HG03521 (cell line): ENCODE measurements around the gene PPP1R36.

ENCODE experiments used
- ATAC-seq: cut with Tn5 transposase; IDR thresholded peaks from one replicate; pipeline ENCODE4 v1.9.1; 2021; ENCODE audit warnings: mild to moderate bottlenecking, moderate library complexity; ENCODE audit not compliant: unreplicated experiment

Gene PPP1R36, protein sequence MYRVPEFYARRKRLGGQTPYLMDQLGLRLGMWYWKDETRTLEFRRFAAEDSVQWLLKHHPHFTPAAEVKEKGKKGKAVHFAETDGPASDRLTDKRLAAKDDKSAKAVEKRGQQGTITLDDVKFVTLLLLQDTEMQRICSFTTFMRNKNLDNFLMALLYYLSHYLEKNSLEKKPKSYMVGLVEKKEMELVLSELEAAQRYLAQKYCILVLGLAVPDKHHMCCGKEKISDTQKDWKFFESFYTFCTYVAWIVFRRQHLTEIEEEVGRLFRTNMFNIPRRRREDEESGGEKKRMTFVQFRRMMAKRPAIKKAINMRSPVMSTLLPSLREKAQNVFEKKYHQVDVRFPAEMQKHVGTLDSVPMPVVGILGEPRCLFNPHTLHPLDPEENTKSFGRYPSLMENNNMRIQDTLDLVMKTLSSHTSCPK

DNA sequence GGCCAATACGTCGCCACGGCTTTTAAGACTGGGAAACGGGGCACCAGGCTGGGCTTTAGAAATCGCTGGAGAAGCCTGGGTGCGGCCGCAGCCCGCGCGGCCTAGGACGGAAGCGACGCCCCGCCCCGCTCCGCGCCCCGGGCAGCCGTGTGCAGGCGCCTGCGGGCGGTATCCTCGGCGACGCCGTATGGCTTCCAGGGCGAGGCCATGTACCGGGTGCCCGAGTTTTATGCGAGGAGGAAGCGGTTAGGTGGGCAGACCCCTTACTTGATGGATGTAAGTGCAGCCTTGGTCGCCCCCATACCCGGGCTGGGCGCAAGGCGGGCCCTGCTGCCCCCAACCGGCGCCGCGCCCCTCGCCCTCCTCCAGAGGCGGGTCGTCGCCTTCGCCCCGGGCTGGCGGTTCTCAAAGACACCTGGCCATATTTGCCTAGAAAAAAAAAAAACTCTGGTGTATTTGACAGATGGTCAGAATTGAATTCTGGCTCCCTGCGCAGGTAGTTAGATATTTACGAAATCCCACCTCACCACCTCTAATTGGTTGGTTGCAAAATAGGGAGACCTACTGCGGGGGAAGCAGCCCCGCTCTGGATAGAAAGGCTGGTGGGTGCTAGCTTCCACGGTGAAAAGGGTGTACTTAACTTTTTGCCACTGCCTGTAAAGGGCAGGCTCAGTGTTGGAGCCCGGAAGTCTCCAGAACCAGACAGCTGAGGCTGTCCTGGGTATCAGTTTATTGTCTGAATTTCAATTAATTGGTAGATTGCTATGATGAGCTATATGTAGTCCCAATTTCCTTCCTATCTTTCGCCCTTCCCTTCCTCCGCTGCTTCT, at the start of gene PPP1R36:
Gene PPP1R36, plus strand, starts transcription at position 171 of the 830 bp plus-strand sequence. Its CDS starts 37 bp downstream, at position 208.
- no peak for ATAC-seq

GRCh38 chr14:64500088-64500487, 49.7 kb upstream of the PPP1R36 start:
- no peak for ATAC-seq

GRCh38 chr14:64501411-64502171, 48.2 kb upstream of the PPP1R36 start:
- no peak for ATAC-seq

DNA sequence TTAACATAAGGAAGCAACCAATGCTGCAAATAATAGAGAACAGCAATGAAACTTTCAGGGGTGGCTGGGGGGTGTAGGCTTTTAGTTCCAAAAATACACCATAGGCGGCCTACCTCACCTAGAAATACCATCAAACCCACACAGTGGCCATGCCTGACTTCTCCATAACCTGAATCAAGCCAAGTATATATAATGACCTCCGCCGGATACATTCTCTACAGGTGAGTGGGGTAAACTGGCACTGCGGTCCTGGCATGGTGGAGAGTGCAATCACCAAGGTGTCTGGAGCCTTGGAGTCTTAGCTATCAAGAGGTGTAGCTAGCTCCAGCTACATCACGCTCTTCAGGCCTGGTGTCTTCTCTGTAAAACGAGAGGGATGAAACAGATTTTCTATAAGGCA, 47.3 kb upstream of the PPP1R36 start:
- ATAC-seq = no peak

DNA sequence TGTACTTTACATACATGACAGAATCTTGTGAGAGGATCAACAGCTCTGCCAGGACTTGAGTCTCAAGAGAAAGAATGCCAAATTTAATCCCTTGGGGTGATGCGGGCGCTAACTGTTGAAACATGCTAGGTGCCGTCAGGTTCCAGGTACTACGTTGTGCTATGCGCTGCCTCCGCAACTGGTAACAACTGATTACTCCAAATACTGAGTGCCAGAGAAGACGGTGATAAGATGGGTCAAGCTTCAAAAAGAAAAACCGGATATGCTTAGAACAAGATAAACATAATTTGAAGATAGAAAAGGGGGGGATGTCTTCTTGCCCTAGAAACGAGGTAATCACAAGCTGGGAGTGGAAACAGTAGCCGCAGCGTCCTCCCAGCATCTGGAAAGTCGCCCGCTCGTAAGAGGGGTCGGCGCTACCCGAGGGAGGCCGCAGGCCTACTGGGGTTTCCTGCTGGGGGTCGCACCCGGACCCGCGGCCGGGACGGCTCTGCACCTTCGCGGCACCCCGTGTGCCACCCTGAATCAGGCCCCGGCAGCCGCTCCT, 46.8 kb upstream of the PPP1R36 start:
- ATAC-seq = no peak

DNA sequence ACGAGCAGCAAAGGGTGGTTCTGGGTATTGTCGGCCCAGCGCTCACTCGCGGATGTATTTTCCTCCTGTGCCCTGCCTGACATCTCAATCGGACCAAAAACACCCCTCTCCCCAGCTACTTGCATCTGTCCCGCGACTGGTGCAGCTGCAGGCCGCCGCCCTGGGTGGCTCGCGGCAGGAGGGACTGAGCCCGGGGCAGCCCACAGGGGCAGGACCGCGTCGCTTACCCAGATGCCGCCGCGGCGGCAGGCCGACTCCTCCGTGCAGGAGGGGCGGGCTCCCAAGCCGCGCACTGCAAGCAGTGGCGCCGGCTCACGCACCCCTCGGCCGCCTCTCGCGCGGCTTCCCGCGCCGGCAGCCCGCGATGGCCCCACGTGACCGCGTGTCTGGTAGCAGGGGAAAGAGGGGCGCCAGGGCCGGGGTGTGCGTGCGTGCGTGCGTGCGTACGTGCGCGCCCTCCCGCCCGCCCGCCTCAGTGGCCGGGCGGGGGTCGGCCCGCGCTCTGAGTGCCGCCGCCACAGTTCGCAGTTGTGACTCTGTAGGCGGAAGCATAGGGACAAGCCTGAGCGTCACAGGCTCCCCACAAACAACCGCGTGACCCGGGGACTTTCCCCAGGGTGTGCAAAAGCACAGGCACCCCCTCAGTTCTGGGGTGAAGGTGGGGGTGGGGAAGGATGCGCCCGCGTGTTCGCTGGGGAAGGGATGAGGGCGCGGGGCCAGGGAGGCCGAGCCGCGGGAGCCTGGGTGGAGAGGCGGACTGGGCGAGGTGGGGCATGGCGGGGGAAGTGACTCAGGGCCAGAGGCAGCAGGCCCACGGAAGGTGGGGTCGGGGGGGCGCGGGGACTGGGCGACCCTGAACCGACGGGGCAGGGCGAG, 46.1 kb upstream of the PPP1R36 start, which contains the start of gene ZBTB25:
Gene ZBTB25, minus strand, starts transcription at position 405 of the 876 bp plus-strand sequence. CDS start 13,305 bp downstream, outside the sequence.
- ATAC-seq = peak; percentile 59

DNA sequence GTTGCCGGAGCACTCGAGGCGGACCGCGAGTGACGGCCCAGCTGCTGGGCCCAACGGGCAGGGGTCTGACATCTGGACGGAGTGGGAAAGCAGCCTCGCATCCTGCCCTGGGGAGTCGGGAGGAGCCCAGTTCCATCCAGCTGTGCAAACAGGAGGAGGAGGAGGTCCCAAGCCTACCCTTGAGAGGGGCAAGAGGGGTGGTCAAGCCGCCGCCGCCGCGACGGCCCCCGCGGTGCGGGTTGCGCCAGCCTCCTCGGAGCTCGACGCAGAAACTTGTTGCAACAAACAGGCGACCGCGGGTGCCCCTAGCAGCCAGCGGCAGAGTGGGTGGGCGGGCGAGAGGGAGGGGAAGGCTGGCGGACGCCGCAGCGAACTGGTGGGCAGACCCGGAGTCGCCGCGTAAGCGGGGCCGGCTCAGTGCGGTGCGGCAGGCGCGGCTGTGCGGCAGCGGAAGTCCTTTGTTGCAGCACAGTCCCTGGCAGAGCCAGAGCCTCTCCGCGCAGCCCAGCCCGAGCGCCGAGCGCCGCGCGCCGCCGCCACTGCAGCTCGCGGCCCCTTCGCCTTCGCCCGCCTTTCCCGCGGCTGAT, 45.4 kb upstream of the PPP1R36 start, which contains the start of gene ZBTB1:
Gene ZBTB1, plus strand, starts transcription at position 461 of the 587 bp plus-strand sequence. CDS start 16,735 bp downstream, outside the sequence.
- ATAC-seq = peak; percentile 19

DNA sequence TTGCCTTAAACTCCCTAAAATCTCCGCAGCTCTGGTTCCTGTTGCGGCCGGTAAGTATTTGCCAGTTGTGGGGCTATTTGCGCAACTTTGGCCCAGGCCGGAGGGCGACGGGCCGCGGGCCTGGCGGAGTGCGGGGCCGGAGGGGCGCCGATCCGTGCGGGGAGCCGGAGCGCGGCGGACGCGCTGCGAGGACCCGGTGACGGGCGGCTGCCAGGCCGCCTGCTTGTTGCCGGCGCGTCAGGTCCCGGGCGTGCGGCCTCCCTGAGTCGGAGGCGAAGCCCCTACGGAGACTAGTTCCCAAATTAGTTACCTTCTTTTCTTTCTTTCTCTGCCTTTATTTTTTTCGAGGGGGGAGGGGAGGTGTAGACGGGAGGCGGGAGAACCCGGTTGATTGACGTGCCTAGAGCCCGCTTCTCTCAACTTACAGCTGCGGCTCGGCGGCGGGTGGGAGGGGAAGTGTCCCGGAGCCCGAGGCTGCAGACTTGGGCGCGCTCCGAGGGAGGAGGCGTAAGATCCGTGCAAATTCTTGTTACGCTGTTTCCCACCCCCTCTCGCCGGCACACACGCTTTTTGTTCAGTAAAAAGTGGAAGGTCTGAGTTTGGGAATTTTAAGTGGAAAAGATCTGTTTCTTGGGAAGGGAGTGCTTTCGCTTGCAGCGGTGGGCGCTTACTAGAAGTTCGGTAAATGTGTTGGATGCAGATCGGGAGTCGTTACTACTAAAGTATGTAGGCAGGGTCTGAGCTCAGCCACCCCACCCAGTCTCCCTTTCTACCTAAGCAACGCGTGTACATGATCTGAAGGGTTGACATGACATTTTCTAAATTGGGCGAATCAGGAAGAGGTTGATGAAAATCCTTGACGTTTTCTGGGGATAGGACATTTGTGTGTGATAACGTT, 44.6 kb upstream of the PPP1R36 start:
- peak; percentile 18 for ATAC-seq

DNA sequence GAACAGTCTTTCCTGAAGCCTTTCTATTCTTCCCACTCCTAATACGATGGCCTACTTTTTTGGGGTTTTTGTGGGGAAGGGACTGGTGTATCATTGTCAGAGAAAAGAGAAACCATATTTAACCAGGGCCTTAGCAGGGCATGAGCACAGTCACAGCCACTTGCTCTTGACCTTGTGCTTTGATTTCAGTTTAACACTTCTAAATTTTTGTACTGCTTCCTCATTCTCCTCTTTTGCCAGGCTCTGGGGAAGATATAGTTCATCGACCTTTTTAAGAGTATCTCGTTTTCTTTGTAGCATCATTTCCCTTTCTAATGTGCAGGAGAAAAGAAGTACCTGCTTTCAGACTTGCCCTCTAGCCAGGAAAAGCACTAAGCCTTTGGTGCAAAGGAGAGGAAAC, 43.0 kb upstream of the PPP1R36 start:
- ATAC-seq = no peak

DNA sequence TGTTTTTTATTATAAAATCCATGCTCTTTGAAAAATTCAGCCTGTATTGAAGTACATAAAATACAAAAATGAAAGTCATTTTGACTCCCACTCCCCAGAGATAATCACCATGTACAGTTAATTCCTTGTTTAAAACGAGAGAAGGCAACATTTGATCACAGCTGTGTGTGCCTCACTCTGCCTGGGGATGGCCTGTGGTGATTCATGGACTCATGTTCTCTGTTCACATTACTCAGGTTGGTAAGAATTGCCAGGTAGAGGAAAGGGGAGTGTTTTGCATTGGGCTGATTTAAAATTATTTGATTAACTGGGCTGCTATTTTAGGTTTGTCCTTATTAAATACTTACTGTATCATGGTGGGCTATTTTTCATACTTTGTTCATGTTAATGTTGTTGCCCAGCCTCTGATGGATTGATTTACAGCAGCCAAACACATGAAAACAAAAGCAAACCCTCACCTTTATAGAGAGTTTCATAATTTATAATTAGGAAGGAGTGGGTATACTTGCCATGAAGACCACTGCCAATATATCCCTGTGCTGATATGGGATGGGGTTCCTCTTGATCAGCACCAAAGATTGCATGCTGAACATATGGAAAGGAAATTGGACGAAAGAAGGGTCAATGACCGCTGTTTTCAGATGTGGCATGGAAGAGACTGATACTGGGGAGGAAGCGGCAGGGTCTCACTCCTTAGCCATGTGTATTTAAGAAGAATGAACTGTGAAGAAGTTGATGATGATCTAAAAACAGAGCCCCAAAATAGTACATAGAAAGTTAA, 42.2 kb upstream of the PPP1R36 start:
- ATAC-seq = no peak

- ATAC-seq = no peak
These were observed 41.5 kb upstream of the PPP1R36 start for GRCh38 chr14:64508215-64508776.

DNA sequence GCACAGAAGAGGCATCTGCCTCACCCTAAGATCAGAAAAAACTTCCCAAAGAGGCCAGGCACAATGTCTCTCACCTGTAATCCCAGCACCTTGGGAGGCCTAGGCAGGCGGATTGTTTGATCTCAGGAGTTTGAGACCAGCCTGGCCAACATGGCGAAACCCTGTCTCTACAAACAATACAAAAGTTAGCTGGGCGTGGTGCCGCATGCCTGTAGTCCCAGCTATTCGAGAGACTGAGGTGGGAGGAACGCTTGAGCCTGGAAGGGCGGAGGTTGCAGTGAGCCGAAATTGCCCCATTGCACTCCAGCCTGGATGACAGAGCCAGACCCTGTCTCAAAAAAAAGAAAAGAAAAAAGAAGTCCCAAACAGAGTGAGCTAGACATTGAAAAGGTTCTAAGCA, 40.7 kb upstream of the PPP1R36 start:
- no peak for ATAC-seq

GRCh38 chr14:64510825-64511671, 38.7 kb upstream of the PPP1R36 start:
- ATAC-seq = no peak

DNA sequence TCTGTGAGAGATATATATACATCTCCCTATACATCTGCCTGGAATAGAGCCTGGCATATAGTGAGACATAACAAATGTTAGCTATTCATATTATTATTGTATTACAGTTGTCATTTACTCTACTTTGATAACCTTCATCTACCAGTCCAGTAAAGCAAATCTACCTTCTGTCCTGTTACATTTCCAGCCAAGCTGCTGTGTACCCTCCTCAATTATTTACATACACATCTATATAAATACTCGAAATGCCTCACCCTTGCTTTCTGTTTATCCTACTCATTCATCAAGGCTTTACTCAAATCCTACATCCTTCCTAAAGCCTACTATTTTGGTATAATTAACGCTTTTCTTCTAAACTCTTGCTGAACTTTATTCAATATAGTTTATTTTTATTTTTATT, 36.5 kb upstream of the PPP1R36 start:
- no peak for ATAC-seq

- no peak for ATAC-seq
These were observed 34.7 kb upstream of the PPP1R36 start for GRCh38 chr14:64515053-64515452.

DNA sequence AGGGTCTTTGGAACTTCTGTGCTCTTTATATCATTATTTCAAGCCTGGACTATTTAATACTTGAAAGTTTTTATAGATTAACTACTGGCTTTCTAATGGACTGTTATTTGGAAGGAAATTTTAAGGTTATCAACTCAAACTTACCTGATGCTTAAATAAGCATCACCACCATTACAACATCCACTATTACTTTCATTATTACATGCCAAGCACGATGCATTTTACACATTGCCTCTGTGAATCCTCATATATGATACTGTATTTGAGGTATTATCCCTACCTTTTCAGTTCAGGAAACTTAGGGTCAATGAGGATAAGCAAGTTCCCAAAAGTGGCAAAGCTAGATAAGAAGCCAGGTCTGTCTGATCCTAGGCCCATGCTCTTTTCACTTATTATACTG, 32.8 kb upstream of the PPP1R36 start:
- no peak for ATAC-seq
